ENCODE data around the gene FLYWCH1.

FLYWCH1 gene

DNA sequence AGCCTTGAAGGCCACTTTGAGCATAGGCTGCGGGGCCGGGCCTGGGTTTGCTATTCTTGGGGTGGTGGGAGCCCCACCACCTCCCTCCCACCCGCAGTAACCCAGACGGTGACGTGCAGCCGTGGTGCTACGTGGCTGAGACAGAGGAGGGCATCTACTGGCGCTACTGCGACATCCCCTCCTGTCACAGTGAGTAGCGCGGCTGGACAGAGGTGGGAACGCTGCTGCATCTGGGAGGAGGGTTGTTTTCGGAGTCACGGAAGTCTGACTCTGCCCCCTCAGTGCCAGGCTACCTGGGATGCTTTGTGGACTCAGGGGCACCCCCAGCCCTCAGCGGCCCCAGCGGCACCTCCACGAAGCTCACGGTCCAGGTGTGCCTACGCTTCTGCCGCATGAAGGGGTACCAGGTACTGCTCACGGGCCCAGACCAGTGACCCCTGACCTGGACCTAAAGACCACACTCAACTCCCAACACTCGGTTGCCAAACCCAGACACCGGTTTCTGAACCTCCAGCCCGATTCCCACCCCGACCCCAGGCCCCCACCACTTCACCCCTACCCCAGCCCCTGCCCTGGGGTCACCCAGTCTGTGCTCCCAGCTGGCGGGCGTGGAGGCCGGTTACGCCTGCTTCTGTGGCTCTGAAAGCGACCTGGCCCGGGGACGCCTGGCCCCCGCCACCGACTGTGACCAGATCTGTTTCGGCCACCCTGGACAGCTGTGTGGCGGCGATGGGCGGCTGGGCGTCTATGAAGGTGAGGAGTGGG lies 54.5 kb downstream of the FLYWCH1 start:
- Histone ChIP-seq H3K4me3 (ENCODE audit: low read length) (no peak overlapping the region), H3K27ac (ENCODE audit: low read depth, low read length) (no peak overlapping the region), H3K4me1 (ENCODE audit: insufficient read depth, low read length) (peaks cover 7% of the 10 kb centered on the region), H3K9me3 (ENCODE audit: insufficient read depth, low read depth, low read length) (no peaks in the 10 kb centered on the region), H3K36me3 (ENCODE audit: insufficient read depth, low read length) (no peaks in the 10 kb centered on the region), H3K27me3 (ENCODE audit: insufficient read depth, low read length) (peaks cover 40% of the 10 kb centered on the region), H3K9ac (ENCODE audit: low read depth, low read length) (no peak overlapping the region)
- WGBS, result 94% methylated on average over 38 of the region's 39 CpGs

DNA sequence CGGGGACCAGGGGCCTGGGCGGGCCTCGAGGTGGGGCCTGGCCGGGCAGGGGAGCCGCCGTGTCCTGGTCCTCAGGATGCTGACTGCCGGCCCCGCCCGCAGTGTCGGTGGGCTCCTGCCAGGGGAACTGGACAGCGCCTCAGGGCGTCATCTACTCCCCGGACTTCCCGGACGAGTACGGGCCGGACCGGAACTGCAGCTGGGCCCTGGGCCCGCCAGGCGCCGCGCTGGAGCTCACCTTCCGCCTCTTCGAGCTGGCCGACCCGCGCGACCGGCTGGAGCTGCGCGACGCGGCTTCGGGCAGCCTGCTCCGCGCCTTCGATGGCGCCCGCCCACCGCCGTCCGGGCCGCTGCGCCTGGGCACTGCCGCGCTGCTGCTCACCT lies 55.1 kb downstream of the FLYWCH1 start:
- Histone ChIP-seq H3K27me3 (ENCODE audit: insufficient read depth, low read length) (peaks cover 40% of the 10 kb centered on the region), H3K27ac (ENCODE audit: low read depth, low read length) (no peak overlapping the region), H3K9me3 (ENCODE audit: insufficient read depth, low read depth, low read length) (no peaks in the 10 kb centered on the region), H3K9ac (ENCODE audit: low read depth, low read length) (no peak overlapping the region), H3K4me3 (ENCODE audit: low read length) (no peak overlapping the region), H3K4me1 (ENCODE audit: insufficient read depth, low read length) (peaks cover 7% of the 10 kb centered on the region), H3K36me3 (ENCODE audit: insufficient read depth, low read length) (peaks cover 2% of the 10 kb centered on the region; the same call in 1 of the 2 replicates)
- 95% methylated on average over 46 of the region's 46 CpGs for WGBS

DNA sequence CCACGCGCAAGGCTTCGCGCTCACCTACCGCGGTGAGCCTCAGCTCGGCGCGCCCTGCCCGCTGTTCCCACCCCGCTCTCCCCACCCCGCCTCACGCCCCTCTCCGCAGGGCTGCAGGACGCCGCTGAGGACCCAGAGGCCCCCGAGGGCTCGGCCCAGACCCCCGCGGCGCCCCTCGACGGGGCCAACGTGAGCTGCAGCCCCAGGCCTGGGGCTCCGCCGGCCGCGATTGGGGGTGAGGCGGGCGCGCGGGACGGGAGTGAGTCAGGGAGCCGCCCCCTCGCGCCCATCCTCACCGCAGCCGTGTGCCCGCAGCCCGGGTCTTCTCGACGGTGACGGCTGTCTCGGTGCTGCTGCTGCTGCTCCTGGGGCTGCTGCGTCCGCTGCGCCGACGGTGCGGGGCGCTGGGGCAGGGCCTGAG lies 55.5 kb downstream of the FLYWCH1 start:
- peaks cover 5% of the 10 kb centered on the region; the same call in 1 of the 2 replicates for H3K36me3 ChIP-seq (ENCODE audit: insufficient read depth, low read length)
- no peaks in the 10 kb centered on the region for H3K9me3 ChIP-seq (ENCODE audit: insufficient read depth, low read depth, low read length)
- no peak overlapping the region for H3K4me3 ChIP-seq (ENCODE audit: low read length)
- WGBS, result 94% methylated on average over 51 of the region's 51 CpGs
- no peak overlapping the region for H3K9ac ChIP-seq (ENCODE audit: low read depth, low read length)
- peaks cover 37% of the 10 kb centered on the region for H3K27me3 ChIP-seq (ENCODE audit: insufficient read depth, low read length)
- H3K27ac ChIP-seq (ENCODE audit: low read depth, low read length), result no peak overlapping the region
- peaks cover 7% of the 10 kb centered on the region for H3K4me1 ChIP-seq (ENCODE audit: insufficient read depth, low read length)

DNA sequence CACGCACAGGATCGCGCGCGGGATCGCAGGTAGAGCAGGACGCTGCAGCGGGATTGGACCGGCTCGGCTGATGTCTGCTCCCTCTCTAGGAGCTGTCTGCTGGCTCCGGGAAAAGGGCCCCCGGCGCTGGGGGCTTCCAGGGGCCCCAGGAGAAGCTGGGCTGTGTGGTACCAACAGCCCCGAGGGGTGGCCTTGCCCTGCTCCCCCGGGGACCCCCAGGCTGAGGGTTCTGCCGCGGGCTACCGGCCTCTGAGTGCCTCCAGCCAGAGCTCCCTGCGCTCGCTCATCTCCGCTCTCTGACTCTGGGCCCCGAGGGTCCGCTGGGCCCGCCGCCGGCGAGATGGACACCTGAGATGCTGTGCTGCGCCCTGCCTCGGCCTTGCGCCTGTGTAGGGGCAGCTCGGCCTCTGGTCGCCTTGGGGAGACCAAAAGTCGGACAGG lies 56.0 kb downstream of the FLYWCH1 start:
- no peak overlapping the region for H3K27ac ChIP-seq (ENCODE audit: low read depth, low read length)
- WGBS, result 95% methylated on average over 33 of the region's 33 CpGs
- H3K4me1 ChIP-seq (ENCODE audit: insufficient read depth, low read length), result peaks cover 3% of the 10 kb centered on the region
- peaks cover 32% of the 10 kb centered on the region for H3K27me3 ChIP-seq (ENCODE audit: insufficient read depth, low read length)
- H3K9ac ChIP-seq (ENCODE audit: low read depth, low read length), result no peak overlapping the region
- no peak overlapping the region for H3K4me3 ChIP-seq (ENCODE audit: low read length)
- H3K36me3 ChIP-seq (ENCODE audit: insufficient read depth, low read length), result peaks cover 10% of the 10 kb centered on the region; the same call in 1 of the 2 replicates
- H3K9me3 ChIP-seq (ENCODE audit: insufficient read depth, low read depth, low read length), result no peaks in the 10 kb centered on the region

DNA sequence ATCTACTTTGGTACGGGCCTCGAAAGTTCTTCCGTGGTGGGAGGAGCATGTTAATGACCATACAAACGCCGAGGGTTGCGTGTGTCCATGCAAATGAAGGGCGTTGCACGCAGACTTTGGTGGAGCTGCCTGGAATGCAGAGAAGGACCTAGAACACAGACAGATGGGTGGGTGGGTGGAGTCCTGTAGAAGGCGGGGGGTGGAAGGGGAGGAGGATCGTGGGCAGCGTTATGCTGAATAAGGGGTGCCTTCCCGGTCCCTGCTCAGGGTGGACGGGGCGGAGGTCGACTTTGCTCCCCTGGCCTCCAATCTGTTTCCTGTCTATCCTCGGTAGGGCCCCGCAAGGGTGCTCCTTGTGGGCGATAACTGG lies 56.6 kb downstream of the FLYWCH1 start:
- Histone ChIP-seq H3K36me3 (ENCODE audit: insufficient read depth, low read length) (peaks cover 16% of the 10 kb centered on the region), H3K9me3 (ENCODE audit: insufficient read depth, low read depth, low read length) (no peaks in the 10 kb centered on the region), H3K27me3 (ENCODE audit: insufficient read depth, low read length) (peaks cover 29% of the 10 kb centered on the region), H3K9ac (ENCODE audit: low read depth, low read length) (0 out of 2 replicates have a peak overlapping the region, but pooled peaks have one; percentile 24), H3K27ac (ENCODE audit: low read depth, low read length) (peak overlapping the region; percentile 57; the same call in 1 of the 2 replicates), H3K4me3 (ENCODE audit: low read length) (peak overlapping the region; percentile 93), H3K4me1 (ENCODE audit: insufficient read depth, low read length) (no peaks in the 10 kb centered on the region)
- WGBS, result 32% methylated on average over 18 of the region's 18 CpGs

DNA sequence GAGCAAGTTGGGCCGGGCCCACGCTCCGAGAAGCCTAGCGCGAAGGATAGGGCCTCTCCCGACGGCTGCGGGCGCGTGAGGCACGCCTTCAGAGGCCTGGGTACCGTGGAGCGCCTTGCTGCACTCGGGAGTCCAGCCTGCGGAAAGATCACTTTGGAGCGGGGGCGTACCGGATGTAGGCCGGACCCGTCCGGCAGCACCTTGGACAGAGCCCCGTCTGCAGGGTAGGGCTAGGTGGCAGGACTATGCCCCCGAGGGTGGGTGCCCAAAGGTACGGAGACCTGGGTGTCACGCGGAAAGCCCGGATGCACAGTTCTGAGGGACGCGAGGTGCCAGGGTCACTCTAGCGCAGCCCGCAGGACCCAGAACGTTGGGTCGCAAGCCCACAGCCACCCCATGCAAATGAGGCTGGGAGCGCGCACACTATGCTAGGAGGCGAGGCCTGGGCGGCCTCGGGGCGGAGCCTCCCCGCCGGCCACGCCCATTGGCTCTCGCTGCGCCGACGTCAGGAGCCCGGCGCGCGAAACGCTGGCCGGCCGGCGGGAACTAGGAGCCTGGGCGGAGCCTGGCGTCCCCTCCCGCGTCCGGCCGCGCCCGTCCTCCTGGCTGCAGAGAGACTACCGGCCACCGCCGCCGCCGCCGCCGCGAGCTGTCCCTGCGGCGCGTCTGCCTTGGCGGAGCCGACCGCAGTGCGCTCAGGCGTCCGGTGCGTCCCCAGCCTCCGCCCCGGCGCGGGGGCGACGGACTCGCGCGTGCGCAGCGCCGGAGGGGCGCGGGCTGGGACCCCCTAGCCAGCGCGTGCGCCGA lies 57.2 kb downstream of the FLYWCH1 start, which contains the start of gene PAQR4:
Gene PAQR4, plus strand, starts transcription at position 611 of the 807 bp plus-strand sequence. CDS start 327 bp downstream, outside the sequence.
- Histone ChIP-seq H3K27me3 (ENCODE audit: insufficient read depth, low read length) (peaks cover 26% of the 10 kb centered on the region), H3K27ac (ENCODE audit: low read depth, low read length) (peak within 1 kb of the TSS; percentile 75; the same call in 1 of the 2 replicates), H3K9ac (ENCODE audit: low read depth, low read length) (peak within 1 kb of the TSS; percentile 87), H3K36me3 (ENCODE audit: insufficient read depth, low read length) (peaks cover 22% of the 10 kb centered on the region), H3K4me1 (ENCODE audit: insufficient read depth, low read length) (no peaks in the 10 kb centered on the region), H3K9me3 (ENCODE audit: insufficient read depth, low read depth, low read length) (no peaks in the 10 kb centered on the region), H3K4me3 (ENCODE audit: low read length) (peak within 1 kb of the TSS; percentile 93)
- WGBS, result 1% methylated on average over 98 of the region's 98 CpGs

DNA sequence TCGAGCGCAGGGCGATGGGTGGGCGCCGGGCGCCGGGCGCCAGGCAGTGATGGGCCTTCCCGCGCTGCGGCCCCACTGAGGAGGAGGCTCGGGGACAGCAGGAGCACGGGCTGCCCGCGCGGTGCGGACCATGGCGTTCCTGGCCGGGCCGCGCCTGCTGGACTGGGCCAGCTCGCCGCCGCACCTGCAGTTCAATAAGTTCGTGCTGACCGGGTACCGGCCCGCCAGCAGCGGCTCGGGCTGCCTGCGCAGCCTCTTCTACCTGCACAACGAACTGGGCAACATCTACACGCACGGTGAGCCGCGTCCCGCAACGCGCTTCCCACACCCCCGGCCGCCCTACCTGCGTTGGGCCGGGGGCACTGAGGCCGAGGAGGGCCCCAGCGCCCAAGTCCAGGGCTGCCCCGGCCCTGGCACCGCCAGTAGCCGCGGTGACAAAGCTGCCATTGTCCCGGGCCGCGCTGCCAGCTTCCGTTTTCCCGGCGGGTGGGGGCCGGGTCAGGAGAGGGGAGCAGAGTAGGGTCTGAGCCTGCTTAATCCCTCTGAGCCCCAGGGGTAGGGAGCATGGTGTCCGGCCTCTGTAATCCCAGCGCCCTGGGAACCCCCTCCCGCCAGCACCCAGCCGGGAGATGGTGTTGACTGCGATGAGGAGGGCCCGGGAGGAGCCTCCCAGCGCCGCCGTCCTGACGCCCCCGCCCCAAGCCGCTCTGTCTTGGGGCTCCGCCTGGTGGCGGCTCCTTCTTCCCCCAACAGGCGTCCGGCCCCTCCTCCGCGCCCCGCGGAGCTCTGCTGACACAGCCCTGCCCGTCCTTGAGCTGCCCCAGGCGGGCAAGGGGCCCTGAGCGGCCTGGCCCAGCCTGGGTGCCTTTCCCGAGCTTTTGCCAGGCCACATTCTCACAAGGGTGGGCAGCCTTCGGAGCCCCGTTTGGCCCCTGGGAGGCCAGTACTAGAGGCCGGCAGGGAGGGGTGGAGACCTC lies 58.1 kb downstream of the FLYWCH1 start:
- Histone ChIP-seq H3K4me1 (ENCODE audit: insufficient read depth, low read length) (no peaks in the 10 kb centered on the region), H3K36me3 (ENCODE audit: insufficient read depth, low read length) (peaks cover 27% of the 10 kb centered on the region)

DNA sequence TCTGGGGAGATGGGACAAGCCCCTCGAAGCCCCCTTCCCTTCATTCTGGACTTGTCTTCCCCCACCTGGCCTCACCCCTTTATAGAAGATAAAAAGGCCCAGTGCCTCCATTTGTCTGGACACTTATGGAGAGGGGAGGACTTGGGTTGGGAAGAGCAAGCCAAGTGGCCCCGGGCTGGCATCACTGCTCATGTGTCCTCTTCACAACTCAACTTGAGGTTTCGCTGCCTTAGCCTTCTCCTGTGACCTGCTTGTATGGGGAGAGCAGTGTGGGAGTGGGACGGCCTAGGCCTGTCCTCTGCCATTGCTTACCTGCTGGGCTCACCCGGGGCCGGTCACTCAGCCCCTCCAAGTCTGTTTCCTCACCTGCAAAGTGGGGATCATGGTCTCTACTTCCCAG lies 58.8 kb downstream of the FLYWCH1 start:
- Histone ChIP-seq H3K9me3 (ENCODE audit: insufficient read depth, low read depth, low read length) (no peaks in the 10 kb centered on the region), H3K4me1 (ENCODE audit: insufficient read depth, low read length) (no peaks in the 10 kb centered on the region), H3K27ac (ENCODE audit: low read depth, low read length) (peak overlapping the region; percentile 64; the same call in 1 of the 2 replicates), H3K36me3 (ENCODE audit: insufficient read depth, low read length) (peaks cover 35% of the 10 kb centered on the region), H3K27me3 (ENCODE audit: insufficient read depth, low read length) (peaks cover 26% of the 10 kb centered on the region), H3K4me3 (ENCODE audit: low read length) (peak overlapping the region; percentile 93), H3K9ac (ENCODE audit: low read depth, low read length) (peak overlapping the region; percentile 87)
- 89% methylated on average over 6 of the region's 6 CpGs for WGBS

More for the DNA sequence above, 58.1 kb downstream of the FLYWCH1 start:
- Histone ChIP-seq H3K9ac (ENCODE audit: low read depth, low read length) (peak overlapping the region; percentile 87), H3K4me3 (ENCODE audit: low read length) (peak overlapping the region; percentile 93), H3K27ac (ENCODE audit: low read depth, low read length) (peak overlapping the region; percentile 75; the same call in 1 of the 2 replicates), H3K9me3 (ENCODE audit: insufficient read depth, low read depth, low read length) (no peaks in the 10 kb centered on the region), H3K27me3 (ENCODE audit: insufficient read depth, low read length) (peaks cover 26% of the 10 kb centered on the region)
- WGBS, result under 1% methylated on average over 83 of the region's 83 CpGs

DNA sequence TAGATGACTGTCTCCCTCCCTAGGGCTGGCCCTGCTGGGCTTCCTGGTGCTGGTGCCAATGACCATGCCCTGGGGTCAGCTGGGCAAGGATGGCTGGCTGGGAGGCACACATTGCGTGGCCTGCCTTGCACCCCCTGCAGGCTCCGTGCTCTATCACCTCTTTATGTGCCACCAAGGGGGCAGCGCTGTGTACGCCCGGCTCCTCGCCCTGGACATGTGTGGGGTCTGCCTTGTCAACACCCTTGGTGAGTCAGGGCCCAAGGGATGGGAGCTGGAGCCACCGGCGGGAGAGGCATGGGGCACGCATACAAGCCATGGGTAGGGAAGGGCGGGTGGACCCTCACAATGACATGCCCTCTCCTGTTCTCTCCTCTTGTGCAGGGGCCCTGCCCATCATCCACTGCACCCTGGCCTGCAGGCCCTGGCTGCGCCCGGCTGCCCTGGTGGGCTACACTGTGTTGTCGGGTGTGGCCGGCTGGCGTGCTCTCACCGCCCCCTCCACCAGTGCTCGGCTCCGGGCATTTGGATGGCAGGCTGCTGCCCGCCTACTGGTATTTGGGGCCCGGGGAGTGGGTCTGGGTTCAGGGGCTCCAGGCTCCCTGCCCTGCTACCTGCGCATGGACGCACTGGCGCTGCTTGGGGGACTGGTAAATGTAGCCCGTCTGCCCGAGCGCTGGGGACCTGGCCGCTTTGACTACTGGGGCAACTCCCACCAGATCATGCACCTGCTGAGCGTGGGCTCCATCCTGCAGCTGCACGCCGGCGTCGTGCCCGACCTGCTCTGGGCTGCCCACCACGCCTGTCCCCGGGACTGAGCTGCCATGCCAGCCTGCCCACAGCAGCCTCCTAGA lies 59.6 kb downstream of the FLYWCH1 start:
- Histone ChIP-seq H3K4me3 (ENCODE audit: low read length) (no peak overlapping the region), H3K27me3 (ENCODE audit: insufficient read depth, low read length) (peaks cover 19% of the 10 kb centered on the region), H3K9ac (ENCODE audit: low read depth, low read length) (no peak overlapping the region), H3K36me3 (ENCODE audit: insufficient read depth, low read length) (peaks cover 42% of the 10 kb centered on the region), H3K27ac (ENCODE audit: low read depth, low read length) (no peak overlapping the region), H3K9me3 (ENCODE audit: insufficient read depth, low read depth, low read length) (no peaks in the 10 kb centered on the region), H3K4me1 (ENCODE audit: insufficient read depth, low read length) (no peaks in the 10 kb centered on the region)
- WGBS, result 93% methylated on average over 35 of the region's 35 CpGs
